H1 (cell line): Measurements from ENCODE around the gene MS4A18. TPM values are rescaled to one million over a fixed set of nuclear protein-coding genes. Genes with fewer than 3 reads are reported as not detected.
A peak's percentile ranks its signal among the peaks of the same experiment; 100 is the strongest.

Experiments
- CTCF ChIA-PET: fragments of 300-600 bp; sonication (Branson Sonifier 250); formaldehyde crosslinking; loops from one replicate; lab custom pipeline; 2021; ENCODE audit not compliant: partially characterized antibody; lab: Charles Lee
- POLR2A ChIA-PET: fragments of 300-600 bp; sonication (Branson Sonifier 250); formaldehyde crosslinking; loops from one replicate; lab custom pipeline; 2021; ENCODE audit warnings: inconsistent platforms; ENCODE audit not compliant: partially characterized antibody; lab: Charles Lee
- DNase-seq, 2 experiments: peaks; one replicate each; pipeline versions ENCODE4 v3.0.0 to v3.0.0-alpha.2; 2010 to 2022; ENCODE audit warnings: low spot score in 2 of 2, low read depth in 1 of 2, mixed read lengths in 1 of 2
- FAIRE-seq: peaks from 2 replicates; lab custom pipeline; 2011; peaks lifted over from hg19 to GRCh38; lab: Jason Lieb, UNC
- H2AFZ ChIP-seq: 2 replicates; pipeline ENCODE4 v1.8.1; 2012; ENCODE audit warnings: low read length, inconsistent platforms
- H2AK5ac ChIP-seq: 2 replicates; pipeline ENCODE4 v1.6.1; 2013; ENCODE audit warnings: low read depth, low read length
- H2BK120ac ChIP-seq: replicated peaks from 2 replicates; pipeline ENCODE3; 2013; ENCODE audit warnings: low read depth, low read length, inconsistent platforms
- H2BK12ac ChIP-seq: 2 replicates; pipeline ENCODE4 v1.6.1; 2013; ENCODE audit warnings: low read depth, low read length
- H2BK15ac ChIP-seq: 2 replicates; pipeline ENCODE4 v1.6.1; 2013; ENCODE audit warnings: low read length
- H2BK20ac ChIP-seq: 2 replicates; pipeline ENCODE4 v1.6.1; 2013; ENCODE audit warnings: low read length
- H2BK5ac ChIP-seq: 2 replicates; pipeline ENCODE4 v1.6.1; 2013; ENCODE audit warnings: low read depth, low read length
- H3K14ac ChIP-seq: 2 replicates; pipeline ENCODE4 v1.6.1; 2013; ENCODE audit warnings: inconsistent platforms; ENCODE audit not compliant: insufficient read length
- H3K18ac ChIP-seq: 2 replicates; pipeline ENCODE4 v1.6.1; 2013; ENCODE audit warnings: low read length; ENCODE audit errors: extremely low read depth
- H3K23ac ChIP-seq: 2 replicates; pipeline ENCODE4 v1.6.1; 2013; ENCODE audit warnings: inconsistent platforms; ENCODE audit not compliant: insufficient read length
- H3K23me2 ChIP-seq: 2 replicates; pipeline ENCODE4 v1.6.1; 2013; ENCODE audit warnings: low read depth, low read length
- H3K27ac ChIP-seq: 2 replicates; pipeline ENCODE4 v1.6.1; 2011; ENCODE audit warnings: low read depth, low read length, inconsistent platforms
- H3K27me3 ChIP-seq, 4 experiments: replicated peaks in 1 of 4; 1 replicate in 1 of 4; 2 replicates in 3 of 4; pipeline versions ENCODE4 v1.6.1 to v1.8.1; 2011 to 2013; ENCODE audit warnings: low read length in 3 of 4, mild to moderate bottlenecking in 3 of 4, inconsistent platforms in 2 of 4, mixed read lengths in 2 of 4, moderate library complexity in 1 of 4; ENCODE audit not compliant: control insufficient read depth in 3 of 4, insufficient read depth in 3 of 4; ENCODE audit errors: extremely low read depth in 1 of 4
- H3K36me3 ChIP-seq, 4 experiments: 2 replicates each; pipeline versions ENCODE4 v1.6.1 to v1.8.1; 2011 to 2013; ENCODE audit warnings: mild to moderate bottlenecking in 4 of 4, low read length in 3 of 4, moderate library complexity in 2 of 4, control low read depth in 1 of 4, inconsistent platforms in 1 of 4; ENCODE audit not compliant: insufficient read depth in 4 of 4, control insufficient read depth in 2 of 4
- H3K4ac ChIP-seq: replicated peaks from 2 replicates; pipeline ENCODE3; 2013; ENCODE audit warnings: low read length, low read depth, mixed read lengths, inconsistent platforms; ENCODE audit not compliant: insufficient read length
- H3K4me1 ChIP-seq, 4 experiments: replicated peaks in 1 of 4; 1 replicate in 1 of 4; 2 replicates in 3 of 4; pipeline versions ENCODE4 v1.6.1 to v1.8.1; 2011 to 2013; ENCODE audit warnings: low read length in 3 of 4, inconsistent platforms in 2 of 4, mixed read lengths in 1 of 4; ENCODE audit not compliant: insufficient read depth in 4 of 4, control insufficient read depth in 3 of 4
- H3K4me2 ChIP-seq, 2 experiments: 2 replicates each; pipeline versions ENCODE4 v1.6.1 to v1.8.1; 2011 to 2013; ENCODE audit warnings: low read depth in 2 of 2, low read length in 2 of 2, control low read depth in 1 of 2, inconsistent platforms in 1 of 2, mild to moderate bottlenecking in 1 of 2; ENCODE audit not compliant: insufficient read depth in 1 of 2
- H3K4me3 ChIP-seq, 4 experiments: fragments of 200-600, 300-600 bp in 1 of 4; sonication (generic), shearing (Covaris generic), sonication (Bioruptor Twin) in 1 of 4; 2 replicates each; pipeline versions ENCODE4 v1.5.1 to v1.8.1; 2011 to 2016; ENCODE audit warnings: low read length in 4 of 4, low read depth in 3 of 4, control low read depth in 2 of 4, inconsistent platforms in 2 of 4, mild to moderate bottlenecking in 2 of 4, mixed read lengths in 1 of 4, moderate library complexity in 1 of 4; ENCODE audit not compliant: insufficient read depth in 2 of 4; ENCODE audit errors: extremely low read depth in 1 of 4
- H3K56ac ChIP-seq: replicated peaks from 2 replicates; pipeline ENCODE3; 2013; ENCODE audit warnings: low read depth, mild to moderate bottlenecking, mixed read lengths, low read length, inconsistent platforms; ENCODE audit not compliant: insufficient read length
- H3K79me1 ChIP-seq: 2 replicates; pipeline ENCODE4 v1.6.1; 2013; ENCODE audit warnings: low read depth, low read length, control low read depth
- H3K79me2 ChIP-seq, 2 experiments: 2 replicates each; pipeline versions ENCODE4 v1.6.1 to v1.8.1; 2012 to 2013; ENCODE audit warnings: low read length in 2 of 2, mild to moderate bottlenecking in 2 of 2, inconsistent platforms in 1 of 2; ENCODE audit not compliant: insufficient read depth in 2 of 2, control insufficient read depth in 1 of 2
- H3K9ac ChIP-seq, 4 experiments: replicated peaks in 1 of 4; 1 replicate in 1 of 4; 2 replicates in 3 of 4; pipeline versions ENCODE4 v1.6.1 to v1.8.1; 2011 to 2013; ENCODE audit warnings: low read depth in 3 of 4, low read length in 3 of 4, control low read depth in 2 of 4, mild to moderate bottlenecking in 2 of 4, moderate library complexity in 2 of 4, inconsistent platforms in 1 of 4; ENCODE audit errors: extremely low read depth in 1 of 4
- H3K9me3 ChIP-seq, 2 experiments: 2 replicates each; pipeline versions ENCODE4 v1.6.1 to v1.8.1; 2012 to 2013; ENCODE audit warnings: mild to moderate bottlenecking in 2 of 2, moderate library complexity in 2 of 2, control low read depth in 1 of 2, inconsistent platforms in 1 of 2, low read depth in 1 of 2, low read length in 1 of 2, mixed read lengths in 1 of 2; ENCODE audit not compliant: insufficient read depth in 2 of 2
- H4K20me1 ChIP-seq, 2 experiments: replicated peaks in 1 of 2; 2 replicates each; pipeline versions ENCODE3 to v1.8.1; 2011 to 2013; ENCODE audit warnings: inconsistent platforms in 2 of 2, low read length in 2 of 2, mild to moderate bottlenecking in 1 of 2; ENCODE audit not compliant: insufficient read depth in 2 of 2, control insufficient read depth in 1 of 2
- H4K5ac ChIP-seq: 2 replicates; pipeline ENCODE4 v1.6.1; 2013; ENCODE audit warnings: low read length, low read depth, mixed read lengths, inconsistent platforms; ENCODE audit not compliant: insufficient read length
- H4K8ac ChIP-seq: 2 replicates; pipeline ENCODE4 v1.8.0; 2013; ENCODE audit warnings: mild to moderate bottlenecking, moderate library complexity, low read length, inconsistent platforms; ENCODE audit not compliant: insufficient read depth; ENCODE audit errors: extremely low read depth
- H4K91ac ChIP-seq: replicated peaks from 2 replicates; pipeline ENCODE3; 2013; ENCODE audit warnings: low read length, mixed read lengths, inconsistent platforms; ENCODE audit not compliant: insufficient read length
- CEBPB ChIP-seq: IDR thresholded peaks from 2 replicates; pipeline ENCODE4 v1.6.1; 2012; ENCODE audit warnings: low read depth, low read length
- CTBP2 ChIP-seq: IDR thresholded peaks from 2 replicates; pipeline ENCODE4 v1.7.0; 2011; ENCODE audit warnings: borderline replicate concordance, mild to moderate bottlenecking, moderate library complexity, mixed read lengths, low read length; ENCODE audit not compliant: insufficient read depth, insufficient read length
- CTCF ChIP-seq, 3 experiments: IDR thresholded peaks; 1 replicate in 2 of 3; 2 replicates in 1 of 3; pipeline versions ENCODE4 v1.5.1 to v1.6.1; 2011; ENCODE audit warnings: low read length in 3 of 3, mild to moderate bottlenecking in 3 of 3, inconsistent platforms in 2 of 3, low read depth in 1 of 3, moderate library complexity in 1 of 3; ENCODE audit not compliant: insufficient read depth in 1 of 3; ENCODE audit errors: control extremely low read depth in 1 of 3
- RAD21 ChIP-seq, 2 experiments: IDR thresholded peaks in 1 of 2; conservative IDR thresholded peaks in 1 of 2; 2 replicates each; pipeline ENCODE4 v1.6.1; 2011; ENCODE audit warnings: low read depth in 2 of 2, low read length in 2 of 2, improper control_type of control experiment in 1 of 2, inconsistent platforms in 1 of 2, mild to moderate bottlenecking in 1 of 2, moderate library complexity in 1 of 2
- SIX5 ChIP-seq: IDR thresholded peaks from 2 replicates; pipeline ENCODE4 v1.6.1; 2011; ENCODE audit warnings: mild to moderate bottlenecking, low read depth, low read length
- SRF ChIP-seq: IDR thresholded peaks from 2 replicates; pipeline ENCODE4 v1.6.1; 2011; ENCODE audit warnings: mild to moderate bottlenecking, low read depth, low read length, moderate library complexity
- USF2 ChIP-seq: IDR thresholded peaks from 2 replicates; pipeline ENCODE4 v1.6.1; 2011; ENCODE audit warnings: low read length, improper control_type of control experiment
- WGBS, 2 experiments: shearing (Covaris generic) in 1 of 2; methylation state at CpG; one replicate each; pipeline versions ENCODE4 v1.1.6 to v1.1.7; 2013 to 2015; ENCODE audit warnings: low lambda C conversion rate in 2 of 2, mixed read lengths in 2 of 2, inconsistent platforms in 1 of 2, low coverage in 1 of 2, missing lambda C conversion rate in 1 of 2; ENCODE audit not compliant: insufficient replicate concordance in 2 of 2, insufficient coverage in 1 of 2, insufficient read length in 1 of 2; ENCODE audit errors: extremely low coverage in 1 of 2, missing lambda C conversion rate in 1 of 2; 5-methylcytosine and 5-hydroxymethylcytosine counted together
- polyA plus RNA-seq, 7 experiments: library from polyadenylated mRNA; depleted of rRNA in 3 of 7; stranded (reverse) in 5 of 7; unstranded in 2 of 7; fragments of >200 nt in 5 of 7; fragments of 200-250 nt in 2 of 7; gene quantifications; 1 replicate in 5 of 7; 2 replicates in 1 of 7; 4 replicates in 1 of 7; pipeline versions ENCODE4 v1.2.1 to v1.2.3, GENCODE V29; 2011 to 2013; ENCODE audit warnings: missing spikeins in 2 of 7, mixed read lengths in 2 of 7
- total RNA-seq: library from RNA; stranded (reverse); fragmentation: NEBNext Ultra II Directional; extraction: Animal tissue kit (Norgen Biotek cat#: 25700); gene quantifications from 2 replicates; pipeline ENCODE4 v1.2.1, GENCODE V29; 2021

The MS4A18 gene
- total and polyA plus RNA-seq, 2 of the 8 experiments (the other 6 are each of a cell fraction or from before 2014, with no cell fraction given): not detected

GRCh38 chr11:60700689-60701468 is 23.6 kb upstream of the MS4A18 start:
- Histone ChIP-seq H3K23ac (no peak overlapping the region), H3K18ac (peak overlapping the region; percentile 65; the same call in 1 of the 2 replicates), H3K79me1 (no peaks in the 10 kb centered on the region), H3K56ac (no peak overlapping the region), H4K91ac (no peak overlapping the region), H3K27ac (no peak overlapping the region), H2AFZ (peak overlapping the region; percentile 93), H3K14ac (no peak overlapping the region), H4K5ac (no peak overlapping the region), H2BK15ac (no peak overlapping the region), H3K4me3 (no peak overlapping the region), H3K4me1 (peaks cover 0 to 2% (median 0%) of the 10 kb centered on the region in 4 experiments; a peak in 3 of 7 replicates), H2AK5ac (no peak overlapping the region), H3K9me3 (no peaks in the 10 kb centered on the region), H3K4ac (no peak overlapping the region), H4K8ac (0 out of 2 replicates have a peak overlapping the region, but pooled peaks have one; percentile 58), H3K4me2 (peak overlapping the region in 1 of 2 experiments; percentile 31; a peak in 1 of 4 replicates), H2BK120ac (no peak overlapping the region), H2BK20ac (no peak overlapping the region), H3K27me3 (no peaks in the 10 kb centered on the region), H3K9ac (no peak overlapping the region; a peak in 1 of 7 replicates), H2BK5ac (no peak overlapping the region), H3K23me2 (peaks cover 2% of the 10 kb centered on the region; the same call in 1 of the 2 replicates), H4K20me1 (no peaks in the 10 kb centered on the region), H2BK12ac (no peak overlapping the region), H3K79me2 (no peaks in the 10 kb centered on the region), H3K36me3 (no peaks in the 10 kb centered on the region)
- peak; percentile 94 for FAIRE-seq
- ChIA-PET POLR2A (no interaction called here), CTCF (interaction anchor here (0.6 to 8.6 kb wide), 28 partner anchors 8 to 130 kb away, joined by 3 to 90 read pairs (median 6); partner anchors contain the start of genes MS4A15 and MS4A18)
- 69% methylated on average over 14 of the region's 14 CpGs; no CpG with 5 or more reads in 1 of the 2 experiments for WGBS, 2 experiments
- DNase-seq: peak in 1 of 2 experiments; percentile 67
- no peak for TF ChIP-seq SIX5
- no peak for TF ChIP-seq SRF
- TF ChIP-seq CTCF (IDR thresholded peaks at IDR 0.05; ENCODE audit: control extremely low read depth in 1 of 3, insufficient read depth in 1 of 3, low read depth in 1 of 3, low read length in 3 of 3): peak; percentile 35 to 80 (median 70)
- TF ChIP-seq CEBPB: peak; percentile 80
- peak; percentile 76 to 77 for TF ChIP-seq RAD21 (IDR thresholded peaks at IDR 0.05 in 1 of 2, conservative IDR thresholded peaks at IDR 0.05 in 1 of 2; ENCODE audit: low read depth in 2 of 2, low read length in 2 of 2)
- TF ChIP-seq USF2: no peak
- no peak for TF ChIP-seq CTBP2
